HG03175 (cell line): ENCODE data around the gene KANTR.

Experiments
- ATAC-seq: cut with Tn5 transposase; IDR thresholded peaks from one replicate; pipeline ENCODE4 v1.9.1; 2021; ENCODE audit warnings: mild to moderate bottlenecking, moderate library complexity; ENCODE audit not compliant: unreplicated experiment

The KANTR gene

GRCh38 chrX:53093748-53094581 is at the start of gene KANTR:
Gene KANTR, plus strand, starts transcription at chrX:53094142. Its CDS starts 30,131 bp downstream, at chrX:53124273.
- peak; percentile 85 for ATAC-seq

DNA sequence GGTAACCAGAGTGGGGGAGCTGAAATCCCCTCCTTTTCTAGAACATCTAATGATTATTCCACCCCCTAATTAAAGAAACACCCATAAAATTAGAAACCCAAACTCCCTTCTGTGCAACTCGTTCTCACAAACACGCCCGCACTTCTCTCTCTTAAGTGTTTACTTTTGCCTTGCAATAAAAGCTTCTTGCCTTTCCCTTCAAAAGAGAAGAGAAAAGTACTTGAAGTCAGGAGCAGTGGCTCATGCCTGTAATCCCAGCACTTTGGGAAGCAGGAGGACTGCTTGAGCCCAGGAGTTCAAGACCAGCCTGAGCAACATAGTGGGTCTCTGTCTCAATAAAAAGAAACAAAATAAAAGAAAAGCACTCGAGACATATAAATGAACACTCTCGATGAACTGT is 48.9 kb upstream of the KANTR start:
- ATAC-seq: no peak

GRCh38 chrX:53047228-53047627 is 46.7 kb upstream of the KANTR start:
- no peak for ATAC-seq

- no peak for ATAC-seq
These were observed 45.5 kb upstream of the KANTR start, which contains the start of gene GPR173 for GRCh38 chrX:53048169-53049126. Gene GPR173, plus strand, starts transcription at chrX:53048789. Its CDS starts 27,833 bp downstream, at chrX:53076622.

GRCh38 chrX:53049127-53049517 is 44.8 kb upstream of the KANTR start:
- ATAC-seq: no peak

- no peak for ATAC-seq
These were observed 43.1 kb upstream of the KANTR start for GRCh38 chrX:53050841-53051240.

DNA sequence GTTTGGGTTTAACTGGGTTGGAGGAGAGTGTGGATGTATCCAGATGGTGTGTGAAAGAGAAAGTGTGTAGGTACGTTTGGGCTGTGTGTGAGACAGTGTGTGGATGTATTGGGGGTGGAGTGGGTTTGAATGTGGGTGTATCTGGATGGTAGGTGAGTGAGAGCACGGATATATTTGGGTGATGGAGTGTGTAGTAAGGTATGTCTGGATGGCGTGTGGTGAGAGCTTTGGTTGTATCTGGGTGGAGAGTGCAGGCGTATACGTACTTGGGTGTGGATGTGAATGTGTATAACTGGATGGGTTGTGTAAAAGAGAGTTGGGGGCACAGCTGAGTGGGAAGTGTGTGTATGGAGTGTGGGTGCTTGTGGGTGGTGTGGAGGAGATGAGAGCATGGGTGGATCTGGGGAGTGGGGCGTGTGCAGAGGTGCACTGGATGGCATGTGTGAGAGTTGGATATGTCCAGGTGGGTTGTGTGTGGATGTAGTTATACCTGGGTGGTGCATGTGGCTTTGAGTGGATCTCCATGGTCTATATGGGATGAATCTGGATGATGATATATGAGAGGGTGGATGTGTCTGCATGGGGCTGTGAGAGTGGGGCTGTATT is 38.6 kb upstream of the KANTR start:
- ATAC-seq: no peak

DNA sequence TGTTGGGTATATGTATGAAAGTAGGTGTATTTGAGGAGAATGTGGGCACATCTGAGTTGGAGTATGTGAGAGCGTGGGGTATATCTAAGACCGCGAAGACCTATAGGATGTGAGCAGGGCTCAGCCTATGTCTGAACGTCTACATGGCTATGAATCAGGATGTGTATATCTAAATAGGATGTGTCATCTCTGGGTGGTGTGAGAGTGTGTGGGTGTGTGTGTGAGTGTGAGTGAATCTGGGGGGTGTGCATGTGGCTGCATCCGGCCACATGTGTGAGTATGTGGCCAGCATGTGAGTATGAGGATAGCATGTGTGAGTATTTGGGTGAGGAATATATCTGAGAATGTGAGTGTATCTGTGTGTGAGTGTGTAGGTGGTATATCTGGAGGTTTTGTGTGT is 37.6 kb upstream of the KANTR start:
- ATAC-seq: no peak

DNA sequence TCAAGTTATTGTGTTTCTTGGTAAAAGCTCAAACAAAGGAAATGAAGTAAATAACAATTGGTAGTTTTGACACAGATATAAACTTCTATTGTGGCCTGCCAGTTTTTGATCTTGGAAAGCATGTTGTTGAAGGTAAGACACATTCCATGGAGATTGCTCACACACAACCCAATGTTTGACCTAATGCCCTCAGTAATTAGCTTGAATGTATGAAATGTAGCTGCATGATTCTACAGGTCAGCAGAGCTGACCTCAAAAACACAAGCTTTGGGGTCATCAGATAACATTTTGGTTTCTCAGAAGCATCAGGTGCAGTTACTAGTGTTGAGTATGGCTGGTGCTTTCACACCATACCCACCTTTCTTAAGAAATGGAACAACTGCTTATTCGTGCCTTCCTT is 28.8 kb upstream of the KANTR start:
- no peak for ATAC-seq

GRCh38 chrX:53071064-53071463 is 22.9 kb upstream of the KANTR start:
- ATAC-seq: no peak

DNA sequence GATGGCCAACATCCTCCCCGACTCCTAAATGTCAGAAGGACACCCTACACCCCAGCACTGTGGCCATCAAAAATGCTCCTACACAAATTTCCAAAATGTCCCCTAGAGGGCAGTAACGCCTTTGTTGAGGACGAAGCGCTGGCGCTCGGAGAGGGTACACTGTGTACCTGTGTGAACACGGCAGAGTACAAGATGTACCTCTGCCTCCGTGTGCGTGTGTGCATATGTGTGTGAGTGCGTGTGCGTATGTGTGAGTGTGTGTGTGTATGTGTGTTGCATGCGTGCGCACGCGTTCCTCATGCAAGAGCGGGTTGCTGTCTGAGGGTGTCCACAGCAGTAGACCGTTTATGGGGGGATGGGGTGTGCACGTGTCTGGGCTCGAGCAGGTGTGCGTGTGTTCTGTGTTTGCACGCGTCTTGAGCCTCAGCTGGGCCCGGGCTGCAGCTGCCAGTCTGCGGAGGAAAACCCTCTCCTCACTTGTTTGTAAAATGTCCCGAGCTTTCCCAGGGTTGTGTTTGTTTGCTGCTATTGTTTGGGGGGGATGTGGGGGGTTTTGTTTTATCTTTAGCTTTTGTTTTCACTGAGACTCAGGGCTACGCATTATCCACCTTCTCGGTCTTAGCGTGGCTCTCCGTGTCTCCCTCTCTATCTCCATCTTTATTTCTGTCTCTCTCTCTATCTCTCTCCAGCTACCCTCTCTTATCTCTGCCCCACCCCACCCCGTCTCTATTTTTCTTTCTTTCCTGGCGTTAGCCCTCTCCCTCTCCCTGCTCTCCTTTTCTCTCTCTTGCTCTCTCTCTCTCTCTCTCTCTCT is 22.1 kb upstream of the KANTR start:
- peak; percentile 84 for ATAC-seq

DNA sequence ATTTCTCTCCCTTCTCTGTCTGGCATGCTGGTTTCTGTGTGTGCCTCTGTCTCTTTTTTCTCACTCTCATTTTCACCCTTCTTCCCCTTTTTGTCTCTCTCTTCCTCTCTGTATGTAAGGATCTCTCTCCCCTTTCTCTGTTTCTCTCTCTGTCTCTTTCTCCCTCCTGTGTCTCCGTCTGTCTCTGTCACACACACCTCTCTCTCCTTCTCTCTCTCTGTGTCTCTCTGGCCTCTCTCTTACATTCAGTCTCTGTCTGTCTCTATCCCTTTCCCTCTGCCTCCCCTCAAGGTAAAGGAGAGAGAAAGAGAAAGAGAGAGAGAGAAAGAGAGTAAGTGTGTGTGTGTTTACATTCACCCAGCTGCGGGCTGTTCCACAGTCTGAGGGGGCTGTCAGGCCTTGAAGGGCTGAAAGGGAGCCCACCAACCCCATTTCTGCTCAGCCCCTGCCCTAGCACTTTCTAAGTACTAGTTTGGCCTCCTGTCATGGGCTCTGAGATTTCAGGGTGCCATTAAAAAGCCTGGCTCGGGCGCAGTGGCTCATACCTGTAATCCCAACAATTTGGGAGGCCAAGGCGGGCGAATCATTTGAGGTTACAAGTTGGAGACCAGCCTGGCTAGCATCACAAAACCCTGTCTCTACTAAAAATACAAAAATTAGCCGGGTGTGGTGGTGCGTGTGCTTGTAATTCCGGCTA is 21.4 kb upstream of the KANTR start:
- no peak for ATAC-seq

GRCh38 chrX:53073115-53073586 is 20.8 kb upstream of the KANTR start:
- no peak for ATAC-seq

- ATAC-seq: no peak
These were observed 18.9 kb upstream of the KANTR start for GRCh38 chrX:53075011-53075410.

DNA sequence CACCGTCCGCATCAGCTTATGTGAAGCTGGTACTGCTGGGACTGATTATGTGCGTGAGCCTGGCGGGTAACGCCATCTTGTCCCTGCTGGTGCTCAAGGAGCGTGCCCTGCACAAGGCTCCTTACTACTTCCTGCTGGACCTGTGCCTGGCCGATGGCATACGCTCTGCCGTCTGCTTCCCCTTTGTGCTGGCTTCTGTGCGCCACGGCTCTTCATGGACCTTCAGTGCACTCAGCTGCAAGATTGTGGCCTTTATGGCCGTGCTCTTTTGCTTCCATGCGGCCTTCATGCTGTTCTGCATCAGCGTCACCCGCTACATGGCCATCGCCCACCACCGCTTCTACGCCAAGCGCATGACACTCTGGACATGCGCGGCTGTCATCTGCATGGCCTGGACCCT is 17.3 kb upstream of the KANTR start:
- no peak for ATAC-seq

- ATAC-seq: no peak
These were observed 16.4 kb upstream of the KANTR start for GRCh38 chrX:53077207-53078197.

GRCh38 chrX:53078943-53079342 is 15.0 kb upstream of the KANTR start:
- ATAC-seq: no peak
